ENCODE measurements around the gene STX18.
"Not testable (repeated sequence)": the region's sequence is repeated elsewhere in the genome, so short reads cannot be mapped to it uniquely, and the experiment has no call there.

Gene STX18

GRCh38 chr4:4541661-4542570 lies at the start of gene STX18:
Gene STX18, minus strand, starts transcription at chr4:4542048. Its CDS starts 84 bp downstream, at chr4:4541964.
- peak; percentile 86 for DNase-seq

- DNase-seq = no peak
Observed at GRCh38 chr4:4591071-4591470, 49.2 kb upstream of the STX18 start.

- no peak for DNase-seq
Observed at GRCh38 chr4:4590546-4590945, 48.7 kb upstream of the STX18 start.

- no peak for DNase-seq
Observed at GRCh38 chr4:4585012-4585670, 43.3 kb upstream of the STX18 start.

GRCh38 chr4:4583606-4584005 lies 41.8 kb upstream of the STX18 start:
- no peak for DNase-seq

GRCh38 chr4:4582653-4583052 lies 40.8 kb upstream of the STX18 start:
- DNase-seq = no peak

GRCh38 chr4:4580494-4580893 lies 38.6 kb upstream of the STX18 start:
- DNase-seq = no peak

GRCh38 chr4:4578981-4579380 lies 37.1 kb upstream of the STX18 start:
- DNase-seq = no peak

- no peak for DNase-seq
Observed at GRCh38 chr4:4577359-4577875, 35.6 kb upstream of the STX18 start.

- DNase-seq = peak; percentile 63
Observed at GRCh38 chr4:4575284-4576211, 33.7 kb upstream of the STX18 start.

GRCh38 chr4:4574792-4575191 lies 32.9 kb upstream of the STX18 start:
- peak; percentile 58 for DNase-seq

GRCh38 chr4:4574052-4574451 lies 32.2 kb upstream of the STX18 start:
- DNase-seq = no peak

- DNase-seq = no peak
Observed at GRCh38 chr4:4572821-4573220, 31.0 kb upstream of the STX18 start.

GRCh38 chr4:4569861-4570260 lies 28.0 kb upstream of the STX18 start:
- not testable (repeated sequence) for DNase-seq

GRCh38 chr4:4568806-4569427 lies 27.1 kb upstream of the STX18 start:
- DNase-seq = no peak

GRCh38 chr4:4566359-4566758 lies 24.5 kb upstream of the STX18 start:
- not testable (repeated sequence) for DNase-seq

GRCh38 chr4:4564522-4564921 lies 22.7 kb upstream of the STX18 start:
- no peak for DNase-seq

GRCh38 chr4:4560642-4561041 lies 18.8 kb upstream of the STX18 start:
- no peak for DNase-seq

- DNase-seq = no peak
Observed at GRCh38 chr4:4560136-4560535, 18.3 kb upstream of the STX18 start.

- no peak for DNase-seq
Observed at GRCh38 chr4:4559596-4559995, 17.7 kb upstream of the STX18 start.

- DNase-seq = no peak
Observed at GRCh38 chr4:4558881-4559280, 17.0 kb upstream of the STX18 start.

GRCh38 chr4:4555916-4556315 lies 14.1 kb upstream of the STX18 start:
- DNase-seq = no peak
